ENCODE measurements around the gene PDCD10. TPM values are rescaled to one million over a fixed set of nuclear protein-coding genes. Genes with fewer than 3 reads are reported as not detected.

PDCD10 gene
- total and polyA plus RNA-seq, 2 donors (not counting 1 experiment from before 2014, with no cell fraction given): 25.7 to 58.0 TPM

- no peak overlapping the region for H3K9ac ChIP-seq (ENCODE audit: low read length)
- CTCF ChIA-PET: interaction anchor here (0.6 to 1.9 kb wide), 3 partner anchors 9 to 47 kb away, joined by 3 to 9 read pairs (median 3); no protein-coding TSS in a partner anchor
- no peaks in the 10 kb centered on the region for H3K27me3 Mint-ChIP-seq
- peaks cover 9 to 14% of the 10 kb centered on the region in 2 donors for H3K4me1 ChIP-seq (ENCODE audit: control insufficient read depth in 2 of 2, insufficient read depth in 2 of 2, low read length in 2 of 2)
- H3K27ac Mint-ChIP-seq: no peak overlapping the region
- POLR2A ChIA-PET: interaction anchor here (0.7 kb wide), 1 partner anchor 55 kb away, joined by 3 read pairs; no protein-coding TSS in a partner anchor
- H3K4me3 Mint-ChIP-seq: no peak overlapping the region
- TF ChIP-seq EZH2 (IDR thresholded peaks at IDR 0.05; ENCODE audit: borderline replicate concordance, insufficient read depth, low read depth, low read length, poor library complexity, severe bottlenecking) (no peak), CTCF (IDR thresholded peaks at IDR 0.05) (no peak)
- H4K20me1 ChIP-seq (ENCODE audit: control insufficient read depth, insufficient read depth, low read length, poor library complexity, severe bottlenecking): peaks cover 28% of the 10 kb centered on the region
- no peaks in the 10 kb centered on the region for H3K79me2 ChIP-seq (ENCODE audit: control insufficient read depth, insufficient read depth, low read length)
- H3K9me3 Mint-ChIP-seq (ENCODE audit: insufficient read depth): no peaks in the 10 kb centered on the region
- no peak overlapping the region for H2AFZ ChIP-seq (ENCODE audit: insufficient read depth, low read depth, low read length, poor library complexity, severe bottlenecking)
- intact Hi-C loops (cut with micrococcal nuclease): no loop called here
- H3K4me1 Mint-ChIP-seq: peaks cover 14% of the 10 kb centered on the region
- no peak for ATAC-seq (ENCODE audit: low read depth)
- H3K4me2 ChIP-seq (replicated peaks; ENCODE audit: low read depth, low read length, poor library complexity, severe bottlenecking): no peak overlapping the region
- no peak overlapping the region for H3K4me3 ChIP-seq (ENCODE audit: control extremely low read depth in 1 of 5, extremely low read depth in 1 of 5, insufficient read depth in 1 of 5, low read depth in 2 of 5, low read length in 4 of 5)
- peaks cover 25 to 45% of the 10 kb centered on the region in 2 experiments for H3K36me3 ChIP-seq (replicated peaks in 1 of 2; ENCODE audit: control extremely low read depth in 1 of 2, control insufficient read depth in 1 of 2, extremely low read depth in 1 of 2, insufficient read depth in 2 of 2, low read length in 1 of 2)
- WGBS (ENCODE audit: insufficient coverage): 100% methylated on average over 2 of the region's 2 CpGs
- H3K9me3 ChIP-seq (ENCODE audit: control extremely low read depth in 1 of 3, control insufficient read depth in 2 of 3, insufficient read depth in 1 of 3, low read length in 2 of 3): no peaks in the 10 kb centered on the region
- no peak overlapping the region for H3K27ac ChIP-seq (ENCODE audit: low read length in 2 of 2)
- no peak for DNase-seq
- no peaks in the 10 kb centered on the region for H3K27me3 ChIP-seq (replicated peaks in 1 of 4; ENCODE audit: control extremely low read depth in 1 of 4, control insufficient read depth in 3 of 4, insufficient read depth in 4 of 4, low read length in 3 of 4)
Measured at GRCh38 chr3:167694121-167694520, 40.6 kb downstream of the PDCD10 start.

- peak overlapping the region; percentile 2 for H3K4me3 Mint-ChIP-seq
Measured at GRCh38 chr3:167691366-167691765, 43.3 kb downstream of the PDCD10 start.

More at GRCh38 chr3:167691366-167691765, 43.3 kb downstream of the PDCD10 start:
- Histone ChIP-seq H3K27ac (ENCODE audit: low read length in 2 of 2) (peak overlapping the region in 1 of 2 donors; percentile 31), H3K4me3 (ENCODE audit: control extremely low read depth in 1 of 5, extremely low read depth in 1 of 5, insufficient read depth in 1 of 5, low read depth in 2 of 5, low read length in 4 of 5) (no peak overlapping the region), H3K9me3 (ENCODE audit: control extremely low read depth in 1 of 3, control insufficient read depth in 2 of 3, insufficient read depth in 1 of 3, low read length in 2 of 3) (no peaks in the 10 kb centered on the region), H3K4me2 (replicated peaks; ENCODE audit: low read depth, low read length, poor library complexity, severe bottlenecking) (peak overlapping the region; percentile 10), H2AFZ (ENCODE audit: insufficient read depth, low read depth, low read length, poor library complexity, severe bottlenecking) (no peak overlapping the region), H3K79me2 (ENCODE audit: control insufficient read depth, insufficient read depth, low read length) (no peaks in the 10 kb centered on the region), H3K9ac (ENCODE audit: low read length) (peak overlapping the region; percentile 0), H4K20me1 (ENCODE audit: control insufficient read depth, insufficient read depth, low read length, poor library complexity, severe bottlenecking) (peaks cover 10% of the 10 kb centered on the region), H3K27me3 (replicated peaks in 1 of 4; ENCODE audit: control extremely low read depth in 1 of 4, control insufficient read depth in 3 of 4, insufficient read depth in 4 of 4, low read length in 3 of 4) (no peaks in the 10 kb centered on the region), H3K4me1 (ENCODE audit: control insufficient read depth in 2 of 2, insufficient read depth in 2 of 2, low read length in 2 of 2) (peaks cover 9 to 14% of the 10 kb centered on the region in 2 donors), H3K36me3 (replicated peaks in 1 of 2; ENCODE audit: control extremely low read depth in 1 of 2, control insufficient read depth in 1 of 2, extremely low read depth in 1 of 2, insufficient read depth in 2 of 2, low read length in 1 of 2) (peaks cover 23 to 50% of the 10 kb centered on the region in 2 experiments)
- Mint-ChIP-seq H3K27ac (peak overlapping the region; percentile 39), H3K27me3 (no peaks in the 10 kb centered on the region), H3K9me3 (ENCODE audit: insufficient read depth) (no peaks in the 10 kb centered on the region), H3K4me1 (peaks cover 14% of the 10 kb centered on the region)
- TF ChIP-seq EZH2 (IDR thresholded peaks at IDR 0.05; ENCODE audit: borderline replicate concordance, insufficient read depth, low read depth, low read length, poor library complexity, severe bottlenecking): no peak
- no peak for TF ChIP-seq CTCF (IDR thresholded peaks at IDR 0.05)
- no CpG with 5 or more reads among the region's 3 CpGs for WGBS (ENCODE audit: insufficient coverage)
- DNase-seq (peak; percentile 60), ATAC-seq (ENCODE audit: low read depth) (peak; percentile 96)
- ChIA-PET CTCF (interaction anchor here (0.6 to 2.6 kb wide), 5 partner anchors 8 to 191 kb away, joined by 3 to 10 read pairs (median 3); no protein-coding TSS in a partner anchor), POLR2A (no interaction called here)
- intact Hi-C loops (cut with micrococcal nuclease): loop anchor here (2.0 kb wide), 1 partner anchor 43 kb away; the partner anchor contains the start of genes PDCD10 and SERPINI1
